IPS-NIHi7 (cell line): ENCODE data around the gene SHISA3.

Source experiments
- DNase-seq: peaks from one replicate; pipeline ENCODE4 v3.0.0; 2012; ENCODE audit warnings: mixed read lengths; ENCODE audit errors: extremely low spot score

SHISA3 gene

GRCh38 chr4:42391981-42392380, 5.3 kb upstream of the SHISA3 start:
- DNase-seq: no peak

GRCh38 chr4:42392436-42392835, 4.9 kb upstream of the SHISA3 start:
- no peak for DNase-seq

DNA sequence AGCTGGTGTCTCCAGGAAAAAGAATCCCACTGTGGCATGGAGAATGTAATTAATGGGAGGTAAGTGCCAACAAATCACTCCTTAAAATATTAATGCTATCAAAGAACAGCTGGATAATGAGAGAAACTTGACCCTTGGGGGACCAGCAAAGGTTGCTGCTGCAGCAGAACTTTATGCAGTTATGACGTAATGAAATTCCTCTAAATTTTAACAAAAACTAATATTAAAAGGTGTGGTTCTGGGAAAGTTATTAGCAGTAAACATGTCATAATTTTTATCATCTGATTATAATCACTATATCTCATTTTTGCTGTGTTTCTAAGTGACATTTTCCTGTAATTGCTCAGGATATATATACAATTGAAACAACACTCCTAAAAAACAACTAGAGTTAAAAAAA, 1.7 kb upstream of the SHISA3 start:
- DNase-seq: no peak

DNA sequence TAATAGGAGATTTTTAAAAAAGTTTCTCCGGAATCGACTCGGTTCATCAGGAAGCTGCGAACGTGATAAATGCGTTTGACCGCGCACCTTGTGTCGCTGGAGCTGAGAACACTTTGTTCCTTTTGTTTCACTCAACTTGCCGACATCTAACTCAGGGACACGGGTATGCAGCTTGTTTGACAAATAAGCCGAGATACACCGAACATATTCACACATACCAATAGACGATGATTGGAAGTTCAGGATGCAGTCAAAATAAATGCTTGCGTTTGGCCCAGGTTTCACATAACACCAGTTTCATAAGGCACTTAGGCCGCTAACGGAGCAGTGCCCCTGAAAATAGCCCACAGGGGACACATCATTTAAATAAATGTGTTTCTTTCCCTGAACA, 932 bp upstream of the SHISA3 start:
- DNase-seq: no peak

DNA sequence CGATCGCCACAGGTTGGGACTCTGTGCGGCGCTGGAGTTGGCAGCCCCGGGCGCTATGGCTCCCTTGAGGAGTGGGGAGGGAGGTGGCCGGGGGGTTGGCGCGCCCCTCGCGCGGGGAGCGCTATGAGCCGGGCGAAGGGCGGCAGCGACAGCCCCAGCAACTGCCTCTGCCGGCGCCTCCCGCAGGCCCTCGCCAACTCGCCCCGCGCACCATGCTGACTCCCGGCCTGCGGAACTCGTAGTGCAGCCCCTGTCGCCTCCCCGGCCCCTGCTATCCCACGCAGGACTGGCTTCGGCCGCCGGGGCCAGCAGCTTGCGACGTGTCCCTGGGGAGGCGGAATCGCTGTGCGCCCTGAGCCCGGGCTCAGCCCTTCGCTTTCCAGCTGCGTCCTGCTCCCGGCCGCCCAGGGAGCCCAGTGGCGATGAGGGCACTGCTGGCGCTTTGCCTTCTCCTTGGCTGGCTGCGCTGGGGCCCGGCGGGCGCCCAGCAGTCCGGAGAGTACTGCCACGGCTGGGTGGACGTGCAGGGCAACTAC, 415 bp downstream of the SHISA3 start:
- DNase-seq: no peak

DNA sequence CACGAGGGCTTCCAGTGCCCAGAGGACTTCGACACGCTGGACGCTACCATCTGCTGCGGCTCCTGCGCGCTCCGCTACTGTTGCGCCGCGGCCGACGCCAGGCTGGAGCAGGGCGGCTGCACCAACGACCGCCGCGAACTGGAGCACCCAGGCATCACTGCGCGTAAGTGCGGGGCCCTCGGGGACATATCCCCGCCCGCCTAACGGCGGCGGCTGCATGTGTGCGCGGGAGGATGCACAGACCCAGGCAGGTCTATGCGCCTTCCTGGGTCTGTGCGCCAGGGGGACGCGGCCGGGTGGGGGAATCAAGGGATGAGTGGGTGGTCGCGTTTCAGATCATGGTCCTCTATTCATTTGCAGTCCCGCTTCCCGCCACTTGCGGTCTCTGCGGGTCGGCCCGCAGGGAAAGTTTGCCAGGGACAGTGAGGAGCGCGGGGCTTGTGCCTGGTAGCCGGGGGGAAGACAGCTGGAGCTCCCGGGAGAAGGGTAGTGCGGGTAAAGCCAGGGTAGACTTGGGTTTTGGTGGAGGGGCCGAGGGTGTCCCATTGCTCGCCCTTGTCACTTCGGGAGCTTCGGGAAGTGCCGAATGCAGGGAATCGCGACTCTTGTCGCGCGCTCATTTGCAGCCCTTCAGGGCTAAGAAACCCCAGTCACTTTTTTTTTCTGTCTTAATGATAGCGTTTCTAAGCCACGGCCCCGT, 1.0 kb downstream of the SHISA3 start:
- DNase-seq: peak; percentile 21

DNA sequence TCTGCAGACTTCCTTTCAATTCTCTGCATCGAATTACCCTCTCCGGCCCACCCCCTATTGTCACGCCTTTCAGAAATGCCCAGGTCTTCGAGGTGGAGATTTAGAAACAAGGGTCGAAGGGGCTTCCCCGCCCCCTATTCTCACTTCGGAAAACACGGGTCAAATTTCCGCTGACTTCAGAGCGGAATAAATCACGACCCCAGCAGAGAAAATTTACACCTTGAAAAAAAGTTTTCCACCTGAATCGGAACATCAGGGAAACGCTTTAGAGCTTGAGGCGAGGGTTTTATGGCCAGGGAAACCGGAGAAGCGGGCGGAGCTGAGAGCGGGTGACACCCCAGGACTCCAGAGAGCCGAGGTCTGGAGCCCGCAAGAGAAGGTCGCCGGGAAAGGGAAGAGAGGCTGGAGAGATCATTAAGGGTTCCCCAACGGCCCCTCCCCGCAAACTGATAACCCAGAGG, 1.6 kb downstream of the SHISA3 start:
- DNase-seq: peak; percentile 55

GRCh38 chr4:42399393-42399792, 2.1 kb downstream of the SHISA3 start:
- no peak for DNase-seq

- no peak for DNase-seq
Measured at GRCh38 chr4:42401171-42401570, 3.9 kb downstream of the SHISA3 start.

- DNase-seq: peak; percentile 60
Measured at GRCh38 chr4:42404001-42404400, 6.7 kb downstream of the SHISA3 start.

- DNase-seq: no peak
Measured at GRCh38 chr4:42410446-42410845, 13.2 kb downstream of the SHISA3 start.

DNA sequence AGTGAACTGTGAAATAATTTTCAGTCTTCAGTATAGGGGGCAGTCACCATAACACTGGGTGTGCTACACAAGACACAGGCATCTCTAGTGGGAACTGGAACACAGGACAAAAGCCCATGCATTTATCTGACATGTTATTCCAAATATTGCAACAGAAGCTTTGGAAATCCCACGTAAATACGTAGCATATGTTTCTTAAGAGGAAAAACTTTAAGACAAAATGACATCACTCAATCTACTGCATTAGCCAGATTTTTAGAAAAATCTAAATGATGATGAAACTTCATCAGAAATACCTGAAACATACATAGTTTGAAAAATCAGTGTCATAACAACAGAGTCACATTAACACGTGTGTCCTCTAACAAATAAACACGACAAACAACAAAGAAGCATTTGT, 14.5 kb downstream of the SHISA3 start:
- DNase-seq: no peak

GRCh38 chr4:42412251-42412650, 15.0 kb downstream of the SHISA3 start:
- DNase-seq: no peak

DNA sequence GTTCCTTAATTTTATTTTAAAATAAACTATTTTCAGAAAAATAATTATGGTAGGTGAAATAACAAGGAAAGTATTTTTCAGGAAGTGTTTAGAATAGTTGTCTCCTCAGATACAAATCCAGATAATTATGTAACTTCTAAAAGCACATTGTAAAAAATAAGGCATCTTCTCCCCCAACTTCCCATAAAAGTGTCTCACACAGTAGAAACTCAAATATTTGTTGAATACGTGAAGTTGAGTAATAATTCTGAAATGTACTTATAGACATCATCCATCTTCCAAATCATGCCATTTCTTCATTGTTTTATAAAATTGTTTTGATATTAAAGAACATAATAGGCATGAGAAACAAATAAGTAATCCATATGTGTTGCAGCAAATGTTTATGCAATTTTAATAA, 18.0 kb downstream of the SHISA3 start:
- DNase-seq: no peak

GRCh38 chr4:42416017-42416416, 18.7 kb downstream of the SHISA3 start:
- no peak for DNase-seq

DNA sequence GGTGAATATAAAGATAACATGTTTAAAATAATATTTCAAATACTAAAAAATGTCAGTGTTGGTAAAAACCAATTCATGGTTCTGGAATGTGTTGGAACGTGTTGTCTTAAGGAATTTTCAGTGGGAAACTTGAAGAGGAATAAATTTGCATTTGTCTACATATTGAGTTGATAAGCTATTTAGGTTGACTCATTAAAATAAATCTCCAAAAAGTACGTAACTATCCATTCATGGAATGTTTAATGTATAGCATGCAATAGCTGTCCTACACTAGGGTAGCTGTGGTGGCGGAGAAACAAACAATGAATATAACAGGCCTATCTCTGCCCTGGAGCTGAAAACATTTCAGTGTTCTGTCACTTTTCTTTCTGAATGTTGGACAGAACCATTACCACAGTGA, 20.3 kb downstream of the SHISA3 start:
- no peak for DNase-seq

DNA sequence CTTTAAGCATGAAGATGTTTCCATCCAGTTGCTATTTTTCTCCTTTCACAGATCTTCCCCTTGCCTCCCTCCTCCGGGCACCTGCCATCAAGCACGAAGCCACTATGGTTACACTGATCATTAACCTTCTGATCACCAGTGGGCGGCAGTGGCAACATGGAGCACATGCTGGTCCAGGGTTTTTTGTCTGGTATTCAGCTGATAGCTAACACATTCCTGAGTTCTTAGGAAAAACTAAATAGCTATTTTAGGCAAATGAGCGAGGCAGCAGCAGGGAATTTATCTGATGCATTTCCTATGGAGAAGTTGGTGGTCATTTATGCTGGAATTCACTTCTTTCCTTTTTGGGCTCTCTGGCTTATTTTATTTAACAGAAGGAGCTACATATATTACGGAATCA, 22.9 kb downstream of the SHISA3 start:
- no peak for DNase-seq

DNA sequence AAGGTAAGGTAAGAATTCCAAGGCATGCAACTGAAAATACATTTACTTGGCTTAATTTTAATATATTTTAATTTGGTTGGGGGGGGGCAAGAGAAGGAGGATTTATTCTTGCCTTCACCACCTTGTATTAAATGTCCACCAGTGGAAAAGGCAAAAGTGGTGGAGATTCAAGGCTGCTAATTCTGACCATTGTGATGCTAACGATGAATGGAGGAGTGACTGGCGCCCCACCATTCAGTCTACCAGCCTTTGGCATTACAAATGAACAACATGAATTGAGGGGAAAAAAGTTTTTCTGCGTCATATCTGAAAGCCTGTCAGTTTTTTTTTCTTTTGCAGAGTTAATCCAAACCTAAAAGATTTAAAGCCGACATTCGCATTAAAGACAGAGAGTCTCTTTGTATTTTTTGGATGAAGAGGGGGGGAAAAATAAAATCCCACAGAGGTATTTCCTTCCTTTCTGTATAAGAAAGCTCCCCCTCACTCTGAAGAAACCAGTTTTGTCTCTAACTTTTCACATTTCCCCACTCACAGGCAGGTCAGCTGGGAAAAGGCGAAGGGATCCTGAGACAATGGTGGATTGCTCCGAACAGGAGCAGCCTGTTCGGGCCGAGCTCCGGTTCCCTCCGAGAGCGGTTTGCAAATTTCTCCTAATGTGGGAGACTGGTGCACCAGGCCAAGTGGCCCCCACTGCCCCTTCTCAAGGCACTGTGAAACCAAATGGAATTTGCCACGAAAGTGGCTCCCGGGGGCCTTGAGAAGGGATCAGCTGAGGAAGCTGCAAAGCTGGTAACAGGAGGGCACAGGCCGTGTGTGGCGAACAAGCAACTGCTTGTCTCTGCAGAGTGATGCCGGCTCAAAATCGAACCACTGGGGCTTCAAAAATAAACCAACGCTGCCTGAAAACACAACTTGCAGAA, 28.1 kb downstream of the SHISA3 start:
- DNase-seq: no peak

- DNase-seq: peak; percentile 34
Measured at GRCh38 chr4:42428036-42428435, 30.7 kb downstream of the SHISA3 start.

DNA sequence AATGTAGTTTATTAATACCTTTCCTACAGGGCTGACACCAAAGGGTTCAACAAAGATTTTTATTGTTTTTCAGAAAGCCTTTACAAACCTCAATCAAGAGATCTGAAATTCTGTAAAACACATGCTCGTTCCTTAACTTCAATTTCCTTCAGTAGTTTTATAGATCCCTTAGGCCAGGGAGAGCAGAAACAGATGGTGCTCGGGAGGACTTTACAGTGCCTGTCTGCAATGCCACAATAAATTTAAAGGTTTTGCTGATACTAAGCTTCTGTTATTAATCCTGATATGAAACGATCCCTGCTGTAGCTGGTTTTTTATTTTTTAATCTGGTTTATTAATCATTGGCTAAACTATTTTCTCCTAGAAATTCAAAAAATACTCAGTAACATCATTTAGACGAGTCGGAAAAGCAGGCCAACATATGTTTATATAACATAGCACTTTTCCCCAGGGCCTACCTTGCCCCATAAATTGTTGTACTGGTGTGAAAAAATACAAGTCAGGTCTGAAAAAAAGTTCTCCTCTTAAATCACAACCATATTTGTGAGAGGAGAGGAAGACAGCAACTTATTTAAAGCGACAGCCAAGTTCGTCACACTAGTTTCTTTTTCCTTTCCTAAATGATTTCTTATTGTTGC, 39.8 kb downstream of the SHISA3 start:
- DNase-seq: no peak

- no peak for DNase-seq
Measured at GRCh38 chr4:42440083-42440482, 42.8 kb downstream of the SHISA3 start.

- no peak for DNase-seq
Measured at GRCh38 chr4:42442601-42443000, 45.3 kb downstream of the SHISA3 start.
